Measurements from ENCODE around the gene KCNG2. TPM values are rescaled to one million over a fixed set of nuclear protein-coding genes. Genes with fewer than 3 reads are reported as not detected.
A peak's percentile ranks its signal among the peaks of the same experiment; 100 is the strongest.

KCNG2 gene
- total RNA-seq, 1 donor from 2014 or later = not detected

- no peak for DNase-seq (ENCODE audit: low spot score in 2 of 2, unreplicated experiment in 2 of 2)
- TF ChIP-seq CTCF (IDR thresholded peaks at IDR 0.05; ENCODE audit: unreplicated experiment) = no peak
- Mint-ChIP-seq H3K9me3 (no peaks in the 10 kb centered on the region), H3K27me3 (ENCODE audit: low read depth) (no peaks in the 10 kb centered on the region), H3K4me1 (peaks cover 16% of the 10 kb centered on the region), H3K36me3 (peaks cover 9% of the 10 kb centered on the region), H3K27ac (no peak overlapping the region), H3K4me3 (no peak overlapping the region)
Measured at GRCh38 chr18:79947054-79947755, 149.5 kb downstream of the KCNG2 start.

- no peak overlapping the region for H3K4me3 Mint-ChIP-seq
- DNase-seq (ENCODE audit: low spot score in 2 of 2, unreplicated experiment in 2 of 2) = no peak
- peaks cover 16% of the 10 kb centered on the region for H3K4me1 Mint-ChIP-seq
Measured at GRCh38 chr18:79947881-79948610, 150.3 kb downstream of the KCNG2 start.

GRCh38 chr18:79948719-79949411, 151.1 kb downstream of the KCNG2 start:
- no peak overlapping the region for H3K27ac Mint-ChIP-seq
- peaks cover 6% of the 10 kb centered on the region for H3K27me3 Mint-ChIP-seq (ENCODE audit: low read depth)
- TF ChIP-seq CTCF (IDR thresholded peaks at IDR 0.05; ENCODE audit: unreplicated experiment) = no peak
- DNase-seq (ENCODE audit: low spot score in 2 of 2, unreplicated experiment in 2 of 2) = no peak
- H3K36me3 Mint-ChIP-seq = peaks cover 3% of the 10 kb centered on the region
- peaks cover 16% of the 10 kb centered on the region for H3K4me1 Mint-ChIP-seq
- H3K9me3 Mint-ChIP-seq = no peaks in the 10 kb centered on the region
- peak overlapping the region; percentile 75 for H3K4me3 Mint-ChIP-seq

More at GRCh38 chr18:79947881-79948610, 150.3 kb downstream of the KCNG2 start:
- Mint-ChIP-seq H3K36me3 (peaks cover 5% of the 10 kb centered on the region), H3K9me3 (no peaks in the 10 kb centered on the region), H3K27me3 (ENCODE audit: low read depth) (peaks cover 2% of the 10 kb centered on the region), H3K27ac (no peak overlapping the region)
- TF ChIP-seq CTCF (IDR thresholded peaks at IDR 0.05; ENCODE audit: unreplicated experiment) = no peak

Other genes with a start within 250 kb of the KCNG2 start
- 22.3 to 24.2 TPM (median 24.1 TPM) in 3 replicates for gene CTDP1, start 118.1 kb upstream of the KCNG2 start, total RNA-seq
- 33.5 to 34.6 TPM (median 34.4 TPM) in 3 replicates for gene SLC66A2, start 153.7 kb downstream of the KCNG2 start, total RNA-seq
- gene HSBP1L1, start 166.7 kb downstream of the KCNG2 start, total RNA-seq = 31.8 to 35.4 TPM (median 33.9 TPM) in 3 replicates
- 77.2 to 79.9 TPM (median 79.5 TPM) in 3 replicates for gene TXNL4A, start 190.6 kb downstream of the KCNG2 start, total RNA-seq
- gene RBFA, start 236.5 kb downstream of the KCNG2 start, total RNA-seq = 35.3 to 38.3 TPM (median 37.5 TPM) in 3 replicates

Data from mesothelial cell of epicardium (in vitro differentiated cells).